MM.1S (cell line): ENCODE data around the gene LRCH1.

Experiments used
- DNase-seq: peaks from one replicate; pipeline ENCODE4 v3.0.0-alpha.2; 2015
- H2AFZ ChIP-seq: fragments of 300-600 bp; sonication (generic); 2 replicates; pipeline ENCODE4 v1.6.0; 2016; ENCODE audit warnings: antibody characterized with exemption, low read length
- H3F3A ChIP-seq: fragments of 300-600 bp; sonication (generic); 2 replicates; pipeline ENCODE4 v1.6.1; 2016; ENCODE audit warnings: mild to moderate bottlenecking, antibody characterized with exemption, low read length, moderate library complexity, mixed read lengths; ENCODE audit not compliant: insufficient read depth
- H3K27ac ChIP-seq: fragments of 300-600 bp; sonication (generic); 2 replicates; pipeline ENCODE4 v1.5.1; 2016; ENCODE audit warnings: mild to moderate bottlenecking, low read length
- H3K27me3 ChIP-seq: fragments of 300-600 bp; sonication (generic); replicated peaks from 2 replicates; pipeline ENCODE4 v1.6.0; 2016; ENCODE audit warnings: low read length; ENCODE audit not compliant: insufficient read depth
- H3K36me3 ChIP-seq: fragments of 300-600 bp; sonication (generic); replicated peaks from 2 replicates; pipeline ENCODE4 v1.6.1; 2016; ENCODE audit warnings: mild to moderate bottlenecking, low read length, mixed read lengths; ENCODE audit not compliant: insufficient read depth
- H3K4me1 ChIP-seq: fragments of 300-600 bp; sonication (generic); 2 replicates; pipeline ENCODE4 v1.6.1; 2016; ENCODE audit warnings: low read length, mixed read lengths
- H3K4me2 ChIP-seq: fragments of 300-600 bp; sonication (generic); 2 replicates; pipeline ENCODE4 v1.6.0; 2016; ENCODE audit warnings: low read depth, low read length
- H3K4me3 ChIP-seq: fragments of 300-600 bp; sonication (generic); 2 replicates; pipeline ENCODE4 v1.5.1; 2016; ENCODE audit warnings: low read length, mixed read lengths
- H3K79me2 ChIP-seq: fragments of 300-600 bp; sonication (generic); 2 replicates; pipeline ENCODE4 v1.6.1; 2016; ENCODE audit warnings: mixed run types, low read length, mixed read lengths
- H3K9ac ChIP-seq: fragments of 300-600 bp; sonication (generic); 2 replicates; pipeline ENCODE4 v1.6.1; 2016; ENCODE audit warnings: low read length, mixed read lengths
- H3K9me2 ChIP-seq: fragments of 300-600 bp; sonication (generic); replicated peaks from 2 replicates; pipeline ENCODE4 v1.6.1; 2016; ENCODE audit warnings: mild to moderate bottlenecking, low read length, mixed read lengths; ENCODE audit not compliant: insufficient read depth
- H3K9me3 ChIP-seq: fragments of 300-600 bp; sonication (generic); replicated peaks from 2 replicates; pipeline ENCODE4 v1.6.1; 2016; ENCODE audit warnings: mild to moderate bottlenecking, low read length, mixed read lengths; ENCODE audit not compliant: insufficient read depth
- H4K20me1 ChIP-seq: fragments of 300-600 bp; sonication (generic); 2 replicates; pipeline ENCODE4 v1.6.1; 2016; ENCODE audit warnings: mild to moderate bottlenecking, low read length, moderate library complexity, mixed read lengths; ENCODE audit not compliant: insufficient read depth
- EZH2 ChIP-seq: fragments of 300-600 bp; sonication (generic); optimal IDR thresholded peaks from 2 replicates; pipeline ENCODE3; 2017; ENCODE audit warnings: low read depth, mild to moderate bottlenecking, antibody characterized with exemption, low read length, mixed read lengths
- EZH2phosphoT487 ChIP-seq: fragments of 300-600 bp; sonication (generic); IDR thresholded peaks from 2 replicates; pipeline ENCODE4 v1.6.1; 2018; ENCODE audit warnings: antibody characterized with exemption, low read length
- TF ChIP-seq, protein P1 (sequence below): fragments of 300-600 bp; sonication (generic); IDR thresholded peaks from 2 replicates; pipeline ENCODE4 v1.5.1; 2016; ENCODE audit warnings: antibody characterized with exemption, low read length, mixed read lengths

Gene LRCH1

DNA sequence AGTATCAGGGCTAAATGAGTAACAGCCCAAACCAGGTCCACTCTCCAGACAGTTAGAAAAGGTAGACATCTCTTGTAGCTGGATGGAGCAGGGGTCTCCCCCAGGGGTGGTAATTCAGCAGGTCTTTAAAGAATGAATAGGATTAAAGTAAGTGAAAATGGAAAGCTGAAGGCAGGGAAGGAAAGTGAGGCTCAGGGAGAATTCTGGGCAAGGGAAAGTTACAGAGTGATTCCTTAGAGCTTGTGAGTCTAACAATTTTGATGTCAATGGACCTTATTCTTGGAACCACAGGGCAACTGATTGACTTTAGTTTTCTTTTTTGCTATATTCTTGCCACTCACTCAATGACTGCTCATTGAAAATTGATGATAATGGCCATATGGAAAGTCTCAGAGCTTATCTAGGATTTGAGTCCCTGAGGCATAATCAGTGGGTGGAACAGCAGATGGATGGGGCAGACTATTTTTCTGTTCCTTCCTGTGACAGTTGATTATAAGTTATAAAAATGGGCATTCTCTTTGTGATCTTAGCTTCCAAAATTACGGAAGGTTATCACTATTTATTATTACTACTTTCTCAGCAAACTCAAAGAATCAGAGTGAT, 76.9 kb downstream of the LRCH1 start:
- Histone ChIP-seq H4K20me1 (no peaks in the 10 kb centered on the region), H3K79me2 (peaks cover 8% of the 10 kb centered on the region), H3K9me2 (no peaks in the 10 kb centered on the region), H3K4me1 (peaks cover 9% of the 10 kb centered on the region; the same call in 1 of the 2 replicates), H3K4me2 (no peak overlapping the region), H3K4me3 (no peak overlapping the region), H3F3A (no peaks in the 10 kb centered on the region), H3K9me3 (no peaks in the 10 kb centered on the region), H3K9ac (no peak overlapping the region), H3K36me3 (no peaks in the 10 kb centered on the region), H3K27ac (no peak overlapping the region), H2AFZ (no peak overlapping the region), H3K27me3 (no peaks in the 10 kb centered on the region)
- TF ChIP-seq EZH2phosphoT487 (no peak), EZH2 (no peak)
- TF ChIP-seq, protein P1, sequence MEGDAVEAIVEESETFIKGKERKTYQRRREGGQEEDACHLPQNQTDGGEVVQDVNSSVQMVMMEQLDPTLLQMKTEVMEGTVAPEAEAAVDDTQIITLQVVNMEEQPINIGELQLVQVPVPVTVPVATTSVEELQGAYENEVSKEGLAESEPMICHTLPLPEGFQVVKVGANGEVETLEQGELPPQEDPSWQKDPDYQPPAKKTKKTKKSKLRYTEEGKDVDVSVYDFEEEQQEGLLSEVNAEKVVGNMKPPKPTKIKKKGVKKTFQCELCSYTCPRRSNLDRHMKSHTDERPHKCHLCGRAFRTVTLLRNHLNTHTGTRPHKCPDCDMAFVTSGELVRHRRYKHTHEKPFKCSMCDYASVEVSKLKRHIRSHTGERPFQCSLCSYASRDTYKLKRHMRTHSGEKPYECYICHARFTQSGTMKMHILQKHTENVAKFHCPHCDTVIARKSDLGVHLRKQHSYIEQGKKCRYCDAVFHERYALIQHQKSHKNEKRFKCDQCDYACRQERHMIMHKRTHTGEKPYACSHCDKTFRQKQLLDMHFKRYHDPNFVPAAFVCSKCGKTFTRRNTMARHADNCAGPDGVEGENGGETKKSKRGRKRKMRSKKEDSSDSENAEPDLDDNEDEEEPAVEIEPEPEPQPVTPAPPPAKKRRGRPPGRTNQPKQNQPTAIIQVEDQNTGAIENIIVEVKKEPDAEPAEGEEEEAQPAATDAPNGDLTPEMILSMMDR = no peak
- DNase-seq = no peak

DNA sequence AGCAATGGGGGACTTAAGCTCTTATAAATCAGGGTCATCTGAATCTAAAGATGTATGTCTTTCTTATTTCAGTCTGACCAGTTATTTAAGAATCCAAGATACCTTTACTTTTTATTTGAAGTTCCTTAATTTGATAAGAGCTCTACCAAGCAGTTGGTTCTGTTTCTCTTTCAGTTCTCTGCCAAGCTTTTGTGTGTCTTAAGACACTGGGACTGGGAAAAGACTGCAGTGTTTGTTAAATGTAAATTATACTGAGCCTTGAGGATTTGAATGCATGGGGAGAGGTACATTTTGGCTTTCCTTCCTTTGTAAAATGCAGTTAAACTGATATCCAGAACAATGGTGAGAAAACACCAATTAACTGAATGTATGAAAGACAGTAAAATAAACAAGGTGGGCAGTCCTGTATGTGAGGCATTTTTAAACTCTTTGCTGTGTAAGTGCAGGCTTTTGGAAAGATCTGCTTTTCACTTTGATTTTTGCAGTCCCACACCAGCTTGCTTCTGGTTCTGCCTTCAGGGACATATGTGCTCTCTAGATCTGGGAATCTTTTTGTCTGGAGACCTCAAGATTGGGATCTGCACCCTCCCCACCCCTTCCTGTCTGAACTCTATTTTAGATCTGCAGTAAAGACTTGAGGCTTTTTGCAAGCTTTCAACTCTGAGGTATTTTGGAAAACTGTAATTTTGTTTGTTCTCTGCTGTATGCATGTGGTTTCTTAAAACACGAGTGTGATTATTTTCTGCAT, 77.6 kb downstream of the LRCH1 start:
- TF ChIP-seq, protein P1 = no peak
- TF ChIP-seq EZH2 (no peak), EZH2phosphoT487 (no peak)
- Histone ChIP-seq H3K4me2 (peak overlapping the region; percentile 32; the same call in 1 of the 2 replicates), H3K36me3 (no peaks in the 10 kb centered on the region), H3K9me3 (no peaks in the 10 kb centered on the region), H3K27me3 (no peaks in the 10 kb centered on the region), H3K9me2 (no peaks in the 10 kb centered on the region), H3F3A (no peaks in the 10 kb centered on the region), H3K4me1 (peaks cover 9% of the 10 kb centered on the region; the same call in 1 of the 2 replicates), H2AFZ (no peak overlapping the region), H3K79me2 (peaks cover 6% of the 10 kb centered on the region; the same call in 1 of the 2 replicates), H3K9ac (no peak overlapping the region), H3K27ac (no peak overlapping the region; the same call in 1 of the 2 replicates), H4K20me1 (no peaks in the 10 kb centered on the region), H3K4me3 (no peak overlapping the region)
- no peak for DNase-seq

DNA sequence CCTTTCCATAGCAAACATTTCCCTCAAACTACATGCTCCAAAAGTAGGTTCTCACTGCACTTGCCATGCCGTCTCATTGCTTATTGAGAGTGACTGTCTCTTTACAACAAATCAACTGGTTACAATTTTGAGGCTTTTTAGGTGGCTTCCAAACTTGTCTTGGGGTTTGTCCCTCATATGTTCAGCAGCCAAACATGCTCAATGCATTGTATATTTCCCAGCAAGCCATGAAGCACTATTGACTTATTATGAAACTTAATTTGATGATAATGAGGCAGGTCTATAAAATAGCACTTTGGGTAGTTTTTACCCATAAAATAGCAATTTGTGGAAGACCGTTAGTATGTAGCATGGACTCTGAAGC, 78.2 kb downstream of the LRCH1 start:
- DNase-seq = no peak
- H3F3A ChIP-seq = no peaks in the 10 kb centered on the region
- no peak overlapping the region for H3K9ac ChIP-seq
- no peaks in the 10 kb centered on the region for H3K36me3 ChIP-seq
- H3K4me1 ChIP-seq = peaks cover 9% of the 10 kb centered on the region; the same call in 1 of the 2 replicates
- no peak overlapping the region for H3K4me3 ChIP-seq
- H3K4me2 ChIP-seq = no peak overlapping the region
- H4K20me1 ChIP-seq = no peaks in the 10 kb centered on the region
- no peaks in the 10 kb centered on the region for H3K9me2 ChIP-seq
- peaks cover 6% of the 10 kb centered on the region; the same call in 1 of the 2 replicates for H3K79me2 ChIP-seq
- H2AFZ ChIP-seq = no peak overlapping the region
- H3K9me3 ChIP-seq = no peaks in the 10 kb centered on the region
- no peaks in the 10 kb centered on the region for H3K27me3 ChIP-seq
- TF ChIP-seq, protein P1 = no peak
- TF ChIP-seq EZH2phosphoT487 = no peak
- no peak for TF ChIP-seq EZH2
- H3K27ac ChIP-seq = no peak overlapping the region
